ENCODE data around the gene ABLIM1.

DNA sequence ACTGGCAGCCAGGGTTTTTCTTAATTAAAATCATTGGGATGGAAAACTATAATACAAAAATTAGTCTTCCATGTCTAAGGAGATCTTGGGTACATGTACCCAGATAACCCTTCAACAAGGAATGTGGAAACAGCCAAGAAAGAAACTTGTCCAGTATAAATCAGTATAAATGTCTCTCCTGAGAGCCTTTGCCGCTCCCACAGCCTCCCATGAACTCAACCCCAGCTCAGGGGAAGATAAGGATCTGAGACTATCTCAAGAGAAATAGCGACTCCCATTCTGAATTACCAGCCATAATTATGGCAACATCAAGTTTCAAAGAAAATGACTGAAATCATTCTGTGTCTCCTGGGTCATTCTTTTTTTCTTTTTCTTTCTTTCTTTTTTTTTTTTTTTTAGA is 221.1 kb downstream of the ABLIM1 start:
- no peak for TF ChIP-seq POLR2A (IDR thresholded peaks at IDR 0.05; ENCODE audit: low read length)
- TF ChIP-seq GATA1 (IDR thresholded peaks at IDR 0.05; ENCODE audit: low read depth, low read length): no peak

All from erythroblast (primary cell).